Omental fat pad (tissue), 4 donors: ENCODE data around the gene SCART1. TPM values are rescaled to one million over a fixed set of nuclear protein-coding genes. Genes with fewer than 3 reads are reported as not detected.
"Not testable (repeated sequence)": the region's sequence is repeated elsewhere in the genome, so short reads cannot be mapped to it uniquely, and the experiment has no call there.

Experiments
- ATAC-seq: fragments of 150-250 bp; one replicate; pipeline ENCODE4 v1.9.1; 2016; ENCODE audit warnings: mild to moderate bottlenecking, moderate library complexity; ENCODE audit not compliant: low FRiP score
- DNase-seq: peaks from one replicate; pipeline ENCODE4 v3.0.0-alpha.2; 2019; ENCODE audit warnings: low spot score
- CTCF ChIP-seq, 3 donors: fragments of 450-650 bp; IDR thresholded peaks; one replicate each; pipeline ENCODE4 v1.5.1; 2016 to 2017; ENCODE audit warnings: antibody characterized with exemption in 3 of 3, mild to moderate bottlenecking in 3 of 3, moderate library complexity in 2 of 3
- total RNA-seq, 4 donors: library from RNA; depleted of rRNA; stranded (reverse); fragments of >200 nt; gene quantifications; one replicate each; pipeline ENCODE4 v1.1.0, GENCODE V29; 2016

Gene SCART1
- total RNA-seq, 4 donors from 2014 or later: 1.3 to 5.2 (median 2.0) TPM

GRCh38 chr10:133481086-133481643 lies 27.4 kb downstream of the SCART1 start:
- DNase-seq (no peak), ATAC-seq (no peak)
- no peak for TF ChIP-seq CTCF (IDR thresholded peaks at IDR 0.05)

- no peak for DNase-seq
- ATAC-seq: no peak
- TF ChIP-seq CTCF (IDR thresholded peaks at IDR 0.05): no peak
These were observed 27.9 kb downstream of the SCART1 start for GRCh38 chr10:133481657-133482056.

GRCh38 chr10:133484818-133485217 lies 31.1 kb downstream of the SCART1 start:
- DNase-seq (no peak), ATAC-seq (no peak)
- no peak for TF ChIP-seq CTCF (IDR thresholded peaks at IDR 0.05)

GRCh38 chr10:133487085-133487484 lies 33.3 kb downstream of the SCART1 start:
- ATAC-seq (no peak), DNase-seq (no peak)
- no peak for TF ChIP-seq CTCF (IDR thresholded peaks at IDR 0.05)

- ATAC-seq (no peak), DNase-seq (no peak)
- no peak for TF ChIP-seq CTCF (IDR thresholded peaks at IDR 0.05)
These were observed 34.6 kb downstream of the SCART1 start for GRCh38 chr10:133488354-133488753.

GRCh38 chr10:133489816-133490588 lies 36.3 kb downstream of the SCART1 start:
- ATAC-seq (no peak), DNase-seq (no peak)
- no peak for TF ChIP-seq CTCF (IDR thresholded peaks at IDR 0.05)

GRCh38 chr10:133493562-133493961 lies 39.8 kb downstream of the SCART1 start:
- DNase-seq, ATAC-seq: not testable (repeated sequence)

GRCh38 chr10:133497363-133497762 lies 43.6 kb downstream of the SCART1 start:
- not testable (repeated sequence) for ATAC-seq, DNase-seq

- not testable (repeated sequence) for ATAC-seq, DNase-seq
These were observed 45.4 kb downstream of the SCART1 start for GRCh38 chr10:133499176-133499575.

- ATAC-seq, DNase-seq: not testable (repeated sequence)
These were observed 47.2 kb downstream of the SCART1 start for GRCh38 chr10:133500897-133501296.
